Progenitor cell of endocrine pancreas (in vitro differentiated cells): ENCODE measurements around the gene KRTCAP3. TPM values are rescaled to one million over a fixed set of nuclear protein-coding genes. Genes with fewer than 3 reads are reported as not detected.

Source experiments
- DNase-seq: peaks from one replicate; pipeline ENCODE4 v3.0.0; 2021; ENCODE audit warnings: low spot score; ENCODE audit not compliant: unreplicated experiment
- H3K27ac Mint-ChIP-seq: 2 replicates; pipeline ENCODE4 v1.8.0; 2021; ENCODE audit warnings: mild to moderate bottlenecking, moderate library complexity, mixed read lengths
- H3K27me3 Mint-ChIP-seq: 2 replicates; pipeline ENCODE4 v1.8.0; 2021; ENCODE audit warnings: mixed read lengths
- H3K36me3 Mint-ChIP-seq: 2 replicates; pipeline ENCODE4 v1.8.0; 2022; ENCODE audit warnings: mixed read lengths; ENCODE audit not compliant: insufficient read depth
- H3K4me1 Mint-ChIP-seq: 2 replicates; pipeline ENCODE4 v1.8.0; 2021; ENCODE audit warnings: low read depth, mixed read lengths
- H3K4me3 Mint-ChIP-seq: 2 replicates; pipeline ENCODE4 v1.8.0; 2021; ENCODE audit warnings: low read depth, mild to moderate bottlenecking, moderate library complexity, mixed read lengths
- H3K9me3 Mint-ChIP-seq: 2 replicates; pipeline ENCODE4 v1.8.0; 2021; ENCODE audit warnings: low read depth, mixed read lengths
- long read RNA-seq: library from polyadenylated mRNA; unstranded; transcript quantifications from one replicate; pipeline ENCODE4 v2.0.0, GENCODE V29; 2020
- total RNA-seq: library from RNA; stranded (reverse); gene quantifications from 2 replicates; pipeline ENCODE4 v1.2.1, GENCODE V29; 2021
- TF ChIP-seq, protein P1 (sequence below): fragments of 200-600 bp; sonication (generic); IDR thresholded peaks from one replicate; pipeline ENCODE4 v1.5.0; 2021; ENCODE audit warnings: antibody characterized with exemption, mild to moderate bottlenecking; ENCODE audit not compliant: unreplicated experiment

Gene KRTCAP3, protein sequence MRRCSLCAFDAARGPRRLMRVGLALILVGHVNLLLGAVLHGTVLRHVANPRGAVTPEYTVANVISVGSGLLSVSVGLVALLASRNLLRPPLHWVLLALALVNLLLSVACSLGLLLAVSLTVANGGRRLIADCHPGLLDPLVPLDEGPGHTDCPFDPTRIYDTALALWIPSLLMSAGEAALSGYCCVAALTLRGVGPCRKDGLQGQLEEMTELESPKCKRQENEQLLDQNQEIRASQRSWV
- total RNA-seq = 15.4 and 17.1 TPM in 2 replicates
- long read RNA-seq, partial matches to known transcripts = 2 of 2 reads
- long read RNA-seq, other reads (novel, unspliced or antisense) = 0 of 2 reads

DNA sequence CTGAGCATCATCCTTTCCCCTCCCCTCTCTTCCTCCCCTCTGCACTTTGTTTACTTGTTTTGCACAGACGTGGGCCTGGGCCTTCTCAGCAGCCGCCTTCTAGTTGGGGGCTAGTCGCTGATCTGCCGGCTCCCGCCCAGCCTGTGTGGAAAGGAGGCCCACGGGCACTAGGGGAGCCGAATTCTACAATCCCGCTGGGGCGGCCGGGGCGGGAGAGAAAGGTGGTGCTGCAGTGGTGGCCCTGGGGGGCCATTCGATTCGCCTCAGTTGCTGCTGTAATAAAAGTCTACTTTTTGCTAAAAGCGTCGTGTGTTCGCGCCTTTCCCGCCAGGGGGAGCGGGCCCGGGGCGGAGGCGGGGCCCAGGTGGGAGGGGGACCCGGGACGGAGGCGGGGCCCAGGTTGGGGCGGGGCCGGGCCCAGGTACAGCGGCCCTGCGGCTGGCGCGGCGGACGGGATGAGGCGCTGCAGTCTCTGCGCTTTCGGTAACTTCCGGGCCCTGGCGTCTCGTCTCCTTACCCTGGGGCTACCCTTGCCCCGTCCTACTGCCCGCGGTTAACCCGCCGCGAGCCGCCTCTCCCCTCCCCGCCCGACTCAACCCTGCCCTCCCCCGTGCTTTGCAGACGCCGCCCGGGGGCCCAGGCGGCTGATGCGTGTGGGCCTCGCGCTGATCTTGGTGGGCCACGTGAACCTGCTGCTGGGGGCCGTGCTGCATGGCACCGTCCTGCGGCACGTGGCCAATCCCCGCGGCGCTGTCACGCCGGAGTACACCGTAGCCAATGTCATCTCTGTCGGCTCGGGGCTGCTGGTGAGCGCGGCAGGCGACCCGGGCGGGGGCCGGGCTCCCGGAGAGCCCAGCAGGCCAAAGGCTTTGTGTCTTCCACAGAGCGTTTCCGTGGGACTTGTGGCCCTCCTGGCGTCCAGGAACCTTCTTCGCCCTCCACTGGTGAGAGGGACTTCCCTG, at the start of gene KRTCAP3:
TSS of gene KRTCAP3 (plus strand) at position 424 of the 962 bp plus-strand sequence. CDS start at position 456, 32 bp downstream.
- H3K9me3 Mint-ChIP-seq = no peaks in the 10 kb centered on the region
- peaks cover 35% of the 10 kb centered on the region for H3K36me3 Mint-ChIP-seq
- DNase-seq = peak; percentile 73
- peaks cover 2% of the 10 kb centered on the region for H3K4me1 Mint-ChIP-seq
- TF ChIP-seq, protein P1, sequence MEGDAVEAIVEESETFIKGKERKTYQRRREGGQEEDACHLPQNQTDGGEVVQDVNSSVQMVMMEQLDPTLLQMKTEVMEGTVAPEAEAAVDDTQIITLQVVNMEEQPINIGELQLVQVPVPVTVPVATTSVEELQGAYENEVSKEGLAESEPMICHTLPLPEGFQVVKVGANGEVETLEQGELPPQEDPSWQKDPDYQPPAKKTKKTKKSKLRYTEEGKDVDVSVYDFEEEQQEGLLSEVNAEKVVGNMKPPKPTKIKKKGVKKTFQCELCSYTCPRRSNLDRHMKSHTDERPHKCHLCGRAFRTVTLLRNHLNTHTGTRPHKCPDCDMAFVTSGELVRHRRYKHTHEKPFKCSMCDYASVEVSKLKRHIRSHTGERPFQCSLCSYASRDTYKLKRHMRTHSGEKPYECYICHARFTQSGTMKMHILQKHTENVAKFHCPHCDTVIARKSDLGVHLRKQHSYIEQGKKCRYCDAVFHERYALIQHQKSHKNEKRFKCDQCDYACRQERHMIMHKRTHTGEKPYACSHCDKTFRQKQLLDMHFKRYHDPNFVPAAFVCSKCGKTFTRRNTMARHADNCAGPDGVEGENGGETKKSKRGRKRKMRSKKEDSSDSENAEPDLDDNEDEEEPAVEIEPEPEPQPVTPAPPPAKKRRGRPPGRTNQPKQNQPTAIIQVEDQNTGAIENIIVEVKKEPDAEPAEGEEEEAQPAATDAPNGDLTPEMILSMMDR = peak; percentile 62
- peak within 1 kb of the TSS; percentile 72 for H3K27ac Mint-ChIP-seq
- H3K27me3 Mint-ChIP-seq = no peaks in the 10 kb centered on the region
- H3K4me3 Mint-ChIP-seq = peak within 1 kb of the TSS; percentile 68

DNA sequence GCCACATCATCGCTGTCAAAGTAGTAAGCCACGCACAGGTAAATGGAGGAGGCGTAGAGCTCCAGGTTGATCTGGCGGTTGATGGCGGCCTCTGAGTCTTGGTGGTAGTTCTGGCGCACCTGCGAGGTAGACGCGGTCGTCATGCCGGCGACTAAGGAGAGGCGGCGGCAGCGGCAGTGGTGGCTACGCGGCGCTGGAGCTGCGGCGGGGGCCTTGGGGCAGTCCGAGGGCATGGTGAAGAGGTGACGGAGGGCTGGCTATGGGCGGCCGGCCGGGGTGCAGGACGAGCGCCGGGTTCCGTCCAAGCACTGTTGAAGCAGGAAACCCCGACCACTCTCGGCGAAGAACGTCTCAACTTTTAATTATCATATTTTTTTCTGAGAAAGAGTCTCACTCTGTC, 49.0 kb upstream of the KRTCAP3 start:
- Mint-ChIP-seq H3K4me3 (no peak overlapping the region), H3K27me3 (no peaks in the 10 kb centered on the region), H3K9me3 (no peaks in the 10 kb centered on the region), H3K36me3 (peaks cover 13% of the 10 kb centered on the region), H3K27ac (no peak overlapping the region), H3K4me1 (no peaks in the 10 kb centered on the region)
- TF ChIP-seq, protein P1 = no peak
- DNase-seq = no peak

DNA sequence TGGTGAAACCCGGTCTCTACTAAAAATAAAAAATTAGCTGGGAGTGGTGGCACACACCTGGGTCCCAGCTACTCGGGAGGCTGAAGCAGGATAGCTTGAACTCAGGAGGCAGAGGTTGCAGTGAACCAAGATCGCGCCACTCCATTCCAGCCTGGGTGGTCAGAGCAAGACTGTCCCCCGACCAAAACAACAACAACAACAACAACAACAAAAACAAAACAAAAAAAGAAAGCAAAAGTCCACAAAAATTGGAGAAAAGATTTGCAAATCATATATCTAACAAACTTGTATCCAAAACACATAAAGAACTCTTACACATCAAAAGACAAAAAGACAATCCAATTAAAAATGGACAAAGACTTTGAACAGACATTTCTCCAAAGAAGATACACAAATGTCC, 43.2 kb upstream of the KRTCAP3 start:
- peaks cover 1% of the 10 kb centered on the region for H3K36me3 Mint-ChIP-seq
- H3K27ac Mint-ChIP-seq = no peak overlapping the region
- TF ChIP-seq, protein P1 = no peak
- no peaks in the 10 kb centered on the region for H3K4me1 Mint-ChIP-seq
- no peaks in the 10 kb centered on the region for H3K9me3 Mint-ChIP-seq
- no peaks in the 10 kb centered on the region for H3K27me3 Mint-ChIP-seq
- DNase-seq = no peak
- H3K4me3 Mint-ChIP-seq = no peak overlapping the region

DNA sequence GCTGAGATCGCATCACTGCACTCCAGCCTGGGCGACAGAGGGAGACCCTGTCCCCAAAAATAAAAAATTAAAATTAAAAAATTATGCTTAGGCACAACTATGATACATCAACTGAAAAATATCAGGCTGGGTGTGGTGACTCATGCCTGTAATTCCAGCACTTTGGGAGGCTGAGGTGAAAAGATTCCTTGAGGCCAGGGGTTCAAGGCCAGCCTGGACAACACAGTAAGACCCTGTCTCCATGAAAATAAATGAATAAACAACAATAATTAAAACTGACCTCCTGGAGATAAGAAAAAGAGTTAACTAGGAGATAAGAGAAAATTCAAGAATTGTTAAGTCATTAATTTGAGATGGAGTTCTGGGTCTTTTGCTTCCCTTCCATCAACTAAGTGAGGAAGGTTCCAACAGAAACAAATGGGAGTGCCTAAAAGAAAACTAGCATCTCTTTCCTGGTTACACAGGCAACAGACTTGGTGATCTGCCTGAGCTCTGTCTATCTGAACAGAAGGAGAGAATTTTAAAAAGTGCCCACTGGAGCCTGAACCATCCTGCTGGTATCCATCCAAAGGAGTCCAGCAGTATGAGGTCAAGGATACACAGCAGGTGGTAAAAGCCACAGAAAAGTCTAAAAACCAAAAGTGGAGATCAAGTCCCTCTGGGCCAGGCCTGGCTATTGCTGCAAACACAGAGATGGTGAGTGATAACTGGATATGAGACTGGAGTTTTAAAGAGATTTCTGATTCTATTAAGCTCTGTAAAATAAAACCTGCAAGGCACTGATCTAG, 41.6 kb upstream of the KRTCAP3 start:
- DNase-seq = no peak
- Mint-ChIP-seq H3K27me3 (no peaks in the 10 kb centered on the region), H3K4me3 (no peak overlapping the region), H3K4me1 (no peaks in the 10 kb centered on the region), H3K36me3 (peaks cover 1% of the 10 kb centered on the region), H3K9me3 (no peaks in the 10 kb centered on the region), H3K27ac (peak overlapping the region; percentile 38)
- TF ChIP-seq, protein P1 = no peak
